Muscle of leg (tissue), 11 donors: ENCODE data around the gene HDAC7. TPM values are rescaled to one million over a fixed set of nuclear protein-coding genes. Genes with fewer than 3 reads are reported as not detected.

Experiments used
- DNase-seq: peaks from one replicate; pipeline ENCODE4 v3.0.0; 2013
- H3K27ac ChIP-seq: one replicate; pipeline ENCODE4 v1.5.1; 2013; ENCODE audit warnings: mild to moderate bottlenecking, low read length, control low read depth
- H3K27me3 ChIP-seq: one replicate; pipeline ENCODE4 v1.6.1; 2013; ENCODE audit warnings: low read length; ENCODE audit not compliant: control insufficient read depth, insufficient read depth
- H3K36me3 ChIP-seq: one replicate; pipeline ENCODE4 v1.6.1; 2013; ENCODE audit warnings: low read length; ENCODE audit not compliant: control insufficient read depth, insufficient read depth
- H3K4me1 ChIP-seq: one replicate; pipeline ENCODE4 v1.6.1; 2013; ENCODE audit warnings: low read length; ENCODE audit not compliant: control insufficient read depth, insufficient read depth
- H3K4me3 ChIP-seq: one replicate; pipeline ENCODE4 v1.5.1; 2013; ENCODE audit warnings: low read length, control low read depth
- H3K9me3 ChIP-seq: replicated peaks from 2 replicates; pipeline ENCODE4 v1.6.1; 2013; ENCODE audit warnings: low read depth, low read length; ENCODE audit not compliant: control insufficient read depth
- WGBS: methylation state at CpG from one replicate; pipeline ENCODE4 v1.1.5; 2013; ENCODE audit warnings: missing lambda C conversion rate; ENCODE audit not compliant: insufficient coverage; 5-methylcytosine and 5-hydroxymethylcytosine counted together
- polyA plus RNA-seq, 8 donors: library from polyadenylated mRNA; unstranded; fragments of 120-200 nt; gene quantifications; one replicate each; pipeline versions ENCODE4 v1.2.1 to v1.2.3, GENCODE V29; 2013; ENCODE audit warnings: inconsistent platforms in 1 of 8, low replicate concordance in 1 of 8; ENCODE audit not compliant: insufficient read length in 8 of 8, insufficient read depth in 1 of 8
- total RNA-seq: library from RNA; stranded (reverse); fragments of 120-200 nt; gene quantifications from one replicate; pipeline ENCODE4 v1.2.4, GENCODE V29; 2013

Gene HDAC7
- total and polyA plus RNA-seq, 9 donors = 27.4 to 72.8 (median 59.5) TPM

- peaks cover 35% of the 10 kb centered on the region for H3K4me1 ChIP-seq
- H3K9me3 ChIP-seq = no peaks in the 10 kb centered on the region
- WGBS = 47% methylated on average over 5 of the region's 7 CpGs
- no peak overlapping the region for H3K4me3 ChIP-seq
- peaks cover 7% of the 10 kb centered on the region for H3K36me3 ChIP-seq
- DNase-seq = no peak
- no peaks in the 10 kb centered on the region for H3K27me3 ChIP-seq
- H3K27ac ChIP-seq = no peak overlapping the region
These were observed 67.2 kb downstream of the HDAC7 start for GRCh38 chr12:47752552-47752951.

- Histone ChIP-seq H3K27me3 (no peaks in the 10 kb centered on the region), H3K36me3 (peaks cover 9% of the 10 kb centered on the region), H3K4me3 (no peak overlapping the region), H3K27ac (no peak overlapping the region), H3K4me1 (peaks cover 32% of the 10 kb centered on the region), H3K9me3 (no peaks in the 10 kb centered on the region)
- no peak for DNase-seq
- WGBS = 87% methylated on average over 4 of the region's 4 CpGs
These were observed 67.6 kb downstream of the HDAC7 start for GRCh38 chr12:47752121-47752520.

DNA sequence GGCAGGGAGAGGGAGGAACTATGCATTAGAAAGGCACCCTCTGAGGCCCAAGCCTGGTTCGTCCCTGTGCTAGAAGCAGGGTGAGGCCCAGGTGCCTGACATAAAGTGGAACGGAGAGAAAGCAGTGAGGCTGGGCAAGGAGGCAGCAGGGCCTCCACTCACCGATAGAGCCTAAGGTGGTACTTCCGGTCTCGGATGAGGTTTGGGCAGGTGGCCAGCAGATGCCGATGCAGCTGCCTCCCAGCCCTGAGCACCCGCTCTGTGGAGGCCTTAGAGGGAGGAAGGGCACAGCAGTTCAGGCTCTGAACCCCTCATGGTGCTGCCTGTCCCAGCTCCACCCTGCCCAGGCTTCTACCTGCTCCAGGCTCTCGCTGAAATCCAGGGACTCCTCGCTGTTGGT, 68.1 kb downstream of the HDAC7 start:
- peaks cover 32% of the 10 kb centered on the region for H3K4me1 ChIP-seq

GRCh38 chr12:47750916-47751470, 68.7 kb downstream of the HDAC7 start:
- H3K4me3 ChIP-seq = no peak overlapping the region
- H3K4me1 ChIP-seq = peaks cover 29% of the 10 kb centered on the region
- no peak overlapping the region for H3K27ac ChIP-seq
- peaks cover 12% of the 10 kb centered on the region for H3K36me3 ChIP-seq
- H3K9me3 ChIP-seq = no peaks in the 10 kb centered on the region
- 78% methylated on average over 6 of the region's 19 CpGs for WGBS
- H3K27me3 ChIP-seq = no peaks in the 10 kb centered on the region
- DNase-seq = no peak

More for the DNA sequence above, 68.1 kb downstream of the HDAC7 start:
- Histone ChIP-seq H3K27me3 (no peaks in the 10 kb centered on the region), H3K4me3 (no peak overlapping the region), H3K9me3 (no peaks in the 10 kb centered on the region), H3K27ac (no peak overlapping the region), H3K36me3 (peaks cover 9% of the 10 kb centered on the region)
- no peak for DNase-seq
- 54% methylated on average over 7 of the region's 9 CpGs for WGBS

DNA sequence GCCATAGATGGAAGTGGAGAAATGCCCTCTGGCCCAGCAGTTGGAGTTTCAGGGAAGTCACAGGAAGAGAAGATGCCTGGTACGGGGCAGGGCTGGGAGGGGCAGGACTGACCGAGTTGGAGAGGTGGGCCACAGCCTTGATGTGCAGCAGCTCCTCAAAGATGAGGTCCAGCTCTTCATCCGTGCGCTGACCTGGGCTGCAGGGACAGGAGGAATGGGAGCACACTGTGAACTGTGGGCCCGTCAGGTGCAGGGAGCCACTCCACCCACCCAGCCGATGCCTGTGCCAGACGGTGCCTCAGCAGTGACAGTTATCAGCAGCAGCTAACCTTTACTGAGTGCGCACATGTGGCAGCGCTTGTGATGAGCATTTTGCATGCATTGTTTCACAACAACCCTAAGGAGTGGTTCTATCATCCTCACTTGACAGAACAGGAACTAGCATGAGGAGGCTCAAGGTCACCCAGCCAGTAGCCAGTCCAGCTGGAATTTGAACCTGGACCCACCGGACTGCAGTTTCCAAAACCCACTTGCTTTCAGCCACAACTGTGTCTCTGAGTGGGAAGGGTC, 69.4 kb downstream of the HDAC7 start:
- no peak for DNase-seq
- H3K9me3 ChIP-seq = no peaks in the 10 kb centered on the region
- 79% methylated on average over 8 of the region's 10 CpGs for WGBS
- no peak overlapping the region for H3K4me3 ChIP-seq
- H3K36me3 ChIP-seq = peaks cover 12% of the 10 kb centered on the region
- H3K27ac ChIP-seq = no peak overlapping the region
- H3K4me1 ChIP-seq = peaks cover 25% of the 10 kb centered on the region
- H3K27me3 ChIP-seq = no peaks in the 10 kb centered on the region

- H3K4me1 ChIP-seq = peaks cover 16% of the 10 kb centered on the region
- H3K36me3 ChIP-seq = peaks cover 12% of the 10 kb centered on the region
- no peaks in the 10 kb centered on the region for H3K27me3 ChIP-seq
- no peak overlapping the region for H3K27ac ChIP-seq
- WGBS = 80% methylated on average over 3 of the region's 3 CpGs
- H3K4me3 ChIP-seq = no peak overlapping the region
- H3K9me3 ChIP-seq = no peaks in the 10 kb centered on the region
- DNase-seq = no peak
These were observed 70.8 kb downstream of the HDAC7 start for GRCh38 chr12:47748899-47749298.

DNA sequence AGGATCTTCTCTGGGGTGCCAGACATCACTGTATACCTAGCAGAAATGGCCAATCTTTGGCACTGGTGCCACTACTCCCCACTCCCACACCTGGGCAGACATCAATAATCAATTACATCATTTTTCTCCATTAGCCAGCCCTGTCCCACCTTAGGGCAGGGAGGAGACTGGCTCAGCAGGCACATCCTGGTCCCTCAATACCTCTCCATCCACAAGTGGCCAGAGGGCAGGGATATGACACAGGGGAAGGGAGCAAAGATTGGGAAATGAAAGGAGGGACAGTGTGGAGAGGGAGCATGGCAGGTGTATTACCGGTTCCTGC, 71.2 kb downstream of the HDAC7 start:
- Histone ChIP-seq H3K27me3 (peaks cover 2% of the 10 kb centered on the region), H3K27ac (no peak overlapping the region), H3K4me3 (no peak overlapping the region), H3K4me1 (peaks cover 12% of the 10 kb centered on the region), H3K36me3 (peaks cover 12% of the 10 kb centered on the region), H3K9me3 (no peaks in the 10 kb centered on the region)
- WGBS = no CpG with 5 or more reads among the region's 1 CpG
- no peak for DNase-seq

- WGBS = 83% methylated on average over 9 of the region's 14 CpGs
- peaks cover 12% of the 10 kb centered on the region for H3K36me3 ChIP-seq
These were observed 71.9 kb downstream of the HDAC7 start for GRCh38 chr12:47747596-47748506.

GRCh38 chr12:47747126-47747525, 72.6 kb downstream of the HDAC7 start:
- no peak for DNase-seq
- 81% methylated on average over 4 of the region's 4 CpGs for WGBS
- Histone ChIP-seq H3K36me3 (peaks cover 12% of the 10 kb centered on the region), H3K4me3 (no peak overlapping the region), H3K27ac (no peak overlapping the region), H3K4me1 (peaks cover 1% of the 10 kb centered on the region), H3K9me3 (no peaks in the 10 kb centered on the region), H3K27me3 (peaks cover 5% of the 10 kb centered on the region)

More at GRCh38 chr12:47747596-47748506, 71.9 kb downstream of the HDAC7 start:
- Histone ChIP-seq H3K27me3 (peaks cover 5% of the 10 kb centered on the region), H3K9me3 (no peaks in the 10 kb centered on the region), H3K4me1 (peaks cover 6% of the 10 kb centered on the region), H3K4me3 (no peak overlapping the region), H3K27ac (no peak overlapping the region)
- no peak for DNase-seq

DNA sequence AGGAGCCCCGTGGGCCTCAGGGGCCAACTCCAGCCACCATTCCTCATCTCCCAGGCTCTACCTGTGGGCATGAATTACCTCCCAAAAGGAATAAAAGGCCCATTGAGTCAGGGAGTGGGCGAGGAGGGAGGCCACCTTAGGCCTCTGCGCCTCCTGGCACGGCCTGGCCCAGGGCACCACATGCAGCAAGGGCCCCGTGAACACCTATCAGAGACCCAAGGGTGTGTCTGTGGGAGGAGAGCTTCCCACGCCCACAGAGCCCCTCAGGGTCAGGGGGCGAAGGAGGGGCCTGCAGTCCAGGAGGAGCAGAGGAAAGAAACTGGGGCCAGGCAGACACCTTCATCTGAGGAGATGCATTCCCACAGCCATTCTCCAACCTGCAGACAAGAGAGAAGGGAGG, 73.2 kb downstream of the HDAC7 start:
- H3K27ac ChIP-seq = no peak overlapping the region
- peaks cover 12% of the 10 kb centered on the region for H3K36me3 ChIP-seq
- no peak overlapping the region for H3K4me3 ChIP-seq
- peaks cover 4% of the 10 kb centered on the region for H3K4me1 ChIP-seq
- WGBS = 92% methylated on average over 5 of the region's 7 CpGs
- no peaks in the 10 kb centered on the region for H3K9me3 ChIP-seq
- peaks cover 5% of the 10 kb centered on the region for H3K27me3 ChIP-seq
- DNase-seq = no peak
